ENCODE data around the gene NCF4.

The NCF4 gene

GRCh38 chr22:36817525-36817848 lies 43.3 kb upstream of the NCF4 start:
- H3K4me3 ChIP-seq (replicated peaks in 1 of 2; ENCODE audit: low read depth in 2 of 2, low read length in 2 of 2): no peak overlapping the region
- DNase-seq (ENCODE audit: low read depth in 2 of 2): no peak
- TF ChIP-seq, protein P1, sequence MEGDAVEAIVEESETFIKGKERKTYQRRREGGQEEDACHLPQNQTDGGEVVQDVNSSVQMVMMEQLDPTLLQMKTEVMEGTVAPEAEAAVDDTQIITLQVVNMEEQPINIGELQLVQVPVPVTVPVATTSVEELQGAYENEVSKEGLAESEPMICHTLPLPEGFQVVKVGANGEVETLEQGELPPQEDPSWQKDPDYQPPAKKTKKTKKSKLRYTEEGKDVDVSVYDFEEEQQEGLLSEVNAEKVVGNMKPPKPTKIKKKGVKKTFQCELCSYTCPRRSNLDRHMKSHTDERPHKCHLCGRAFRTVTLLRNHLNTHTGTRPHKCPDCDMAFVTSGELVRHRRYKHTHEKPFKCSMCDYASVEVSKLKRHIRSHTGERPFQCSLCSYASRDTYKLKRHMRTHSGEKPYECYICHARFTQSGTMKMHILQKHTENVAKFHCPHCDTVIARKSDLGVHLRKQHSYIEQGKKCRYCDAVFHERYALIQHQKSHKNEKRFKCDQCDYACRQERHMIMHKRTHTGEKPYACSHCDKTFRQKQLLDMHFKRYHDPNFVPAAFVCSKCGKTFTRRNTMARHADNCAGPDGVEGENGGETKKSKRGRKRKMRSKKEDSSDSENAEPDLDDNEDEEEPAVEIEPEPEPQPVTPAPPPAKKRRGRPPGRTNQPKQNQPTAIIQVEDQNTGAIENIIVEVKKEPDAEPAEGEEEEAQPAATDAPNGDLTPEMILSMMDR (IDR thresholded peaks at IDR 0.05; ENCODE audit: low read depth, low read length): no peak

- H3K4me3 ChIP-seq (replicated peaks in 1 of 2; ENCODE audit: low read depth in 2 of 2, low read length in 2 of 2): no peak overlapping the region
- DNase-seq (ENCODE audit: low read depth in 2 of 2): no peak
- TF ChIP-seq, protein P1 (IDR thresholded peaks at IDR 0.05; ENCODE audit: low read depth, low read length): no peak
Measured at GRCh38 chr22:36818010-36818642, 42.7 kb upstream of the NCF4 start.

GRCh38 chr22:36819112-36819511 lies 41.7 kb upstream of the NCF4 start:
- TF ChIP-seq, protein P1 (IDR thresholded peaks at IDR 0.05; ENCODE audit: low read depth, low read length): no peak
- no peak for DNase-seq (ENCODE audit: low read depth in 2 of 2)
- no peak overlapping the region for H3K4me3 ChIP-seq (replicated peaks in 1 of 2; ENCODE audit: low read depth in 2 of 2, low read length in 2 of 2)

- H3K4me3 ChIP-seq (replicated peaks in 1 of 2; ENCODE audit: low read depth in 2 of 2, low read length in 2 of 2): no peak overlapping the region
- TF ChIP-seq, protein P1 (IDR thresholded peaks at IDR 0.05; ENCODE audit: low read depth, low read length): no peak
- no peak for DNase-seq (ENCODE audit: low read depth in 2 of 2)
Measured at GRCh38 chr22:36822581-36822980, 38.2 kb upstream of the NCF4 start.

DNA sequence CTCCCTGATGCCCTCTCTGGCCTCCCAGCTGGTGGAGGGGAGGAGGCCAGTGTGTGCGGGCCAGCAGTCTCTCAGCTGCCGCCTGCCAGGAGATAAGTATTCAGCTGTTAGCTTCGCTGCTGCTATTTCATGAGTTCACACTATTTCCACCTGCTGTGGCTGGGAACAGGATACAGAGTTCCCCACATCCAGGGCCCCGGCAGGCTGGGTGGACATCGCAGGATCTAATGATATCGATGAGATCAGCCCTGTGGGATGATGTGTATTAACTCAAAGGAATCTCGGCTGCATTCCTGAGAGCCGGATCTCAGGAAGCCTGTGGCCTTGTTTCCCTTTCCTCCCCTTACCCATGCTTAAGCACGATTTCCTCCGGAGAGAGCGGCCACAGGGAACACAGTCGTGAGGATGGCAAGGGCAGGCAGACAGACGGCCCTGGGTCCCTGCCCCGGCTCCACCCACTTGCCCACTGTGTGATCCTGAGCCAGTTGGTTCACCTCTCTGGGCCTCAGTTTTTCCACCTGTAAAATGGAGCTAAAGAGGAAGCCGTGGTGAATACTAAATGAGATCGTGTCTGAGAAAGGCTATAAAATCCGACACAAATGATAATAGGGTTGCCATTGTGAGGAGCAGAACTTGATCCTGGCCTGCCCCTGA lies 37.5 kb upstream of the NCF4 start:
- no peak for DNase-seq (ENCODE audit: low read depth in 2 of 2)
- TF ChIP-seq, protein P1 (IDR thresholded peaks at IDR 0.05; ENCODE audit: low read depth, low read length): no peak
- H3K4me3 ChIP-seq (replicated peaks in 1 of 2; ENCODE audit: low read depth in 2 of 2, low read length in 2 of 2): no peak overlapping the region

- TF ChIP-seq, protein P1 (IDR thresholded peaks at IDR 0.05; ENCODE audit: low read depth, low read length): no peak
- no peak overlapping the region for H3K4me3 ChIP-seq (replicated peaks in 1 of 2; ENCODE audit: low read depth in 2 of 2, low read length in 2 of 2)
- DNase-seq (ENCODE audit: low read depth in 2 of 2): no peak
Measured at GRCh38 chr22:36824655-36825054, 36.2 kb upstream of the NCF4 start.

GRCh38 chr22:36826262-36826661 lies 34.5 kb upstream of the NCF4 start:
- DNase-seq (ENCODE audit: low read depth in 2 of 2): no peak
- TF ChIP-seq, protein P1 (IDR thresholded peaks at IDR 0.05; ENCODE audit: low read depth, low read length): no peak
- no peak overlapping the region for H3K4me3 ChIP-seq (replicated peaks in 1 of 2; ENCODE audit: low read depth in 2 of 2, low read length in 2 of 2)

All from cardiac fibroblast (primary cell).